NCI-H1694 treated with DMSO at 0.1 percent for 48 hours (cell line): ENCODE measurements around the gene WWOX.
A peak's percentile ranks its signal among the peaks of the same experiment; 100 is the strongest.

Source experiments
- DNase-seq: peaks from one replicate; lab custom pipeline; 2025; lab: John Stamatoyannopoulos, UW

The WWOX gene

DNA sequence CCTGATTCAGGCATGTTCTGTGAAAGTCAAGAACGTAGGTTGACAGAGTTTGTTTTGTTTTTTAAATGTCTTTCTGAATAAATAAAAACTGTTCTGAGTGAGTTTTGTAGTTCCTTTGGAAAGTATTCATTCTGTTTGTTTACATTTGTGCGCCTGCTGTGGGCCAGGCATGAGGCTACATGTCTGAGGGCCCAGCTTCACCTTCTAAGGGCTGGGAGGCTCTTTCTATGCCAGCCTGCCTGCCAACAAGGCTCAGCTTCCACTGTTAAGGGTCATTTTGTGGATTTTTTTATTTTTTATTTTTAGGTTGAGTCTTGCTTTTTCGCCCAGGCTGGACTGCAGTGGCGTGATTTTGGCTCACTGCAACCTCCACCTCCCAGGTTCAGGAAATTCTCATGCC is 6.1 kb downstream of the WWOX start:
- no peak for DNase-seq

DNA sequence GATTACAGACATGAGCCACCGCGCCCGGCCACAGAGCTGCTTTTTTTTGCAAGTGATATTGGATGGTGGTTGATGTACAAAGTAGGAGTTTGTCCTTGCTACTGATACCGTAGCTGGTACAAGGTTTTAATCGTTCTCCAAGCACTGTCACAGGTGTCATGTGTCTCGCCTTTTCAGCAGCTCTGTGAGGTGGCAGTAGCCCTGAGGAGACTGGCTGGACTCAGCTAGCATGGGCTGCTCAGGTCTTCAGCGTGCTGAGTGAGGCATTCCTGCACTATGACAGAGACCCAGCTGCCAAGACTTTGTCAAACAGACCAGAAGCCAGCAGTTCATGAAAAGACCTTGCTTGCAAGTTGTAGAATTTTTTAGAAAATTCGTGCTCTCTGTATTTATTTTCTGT is 7.2 kb downstream of the WWOX start:
- no peak for DNase-seq

DNA sequence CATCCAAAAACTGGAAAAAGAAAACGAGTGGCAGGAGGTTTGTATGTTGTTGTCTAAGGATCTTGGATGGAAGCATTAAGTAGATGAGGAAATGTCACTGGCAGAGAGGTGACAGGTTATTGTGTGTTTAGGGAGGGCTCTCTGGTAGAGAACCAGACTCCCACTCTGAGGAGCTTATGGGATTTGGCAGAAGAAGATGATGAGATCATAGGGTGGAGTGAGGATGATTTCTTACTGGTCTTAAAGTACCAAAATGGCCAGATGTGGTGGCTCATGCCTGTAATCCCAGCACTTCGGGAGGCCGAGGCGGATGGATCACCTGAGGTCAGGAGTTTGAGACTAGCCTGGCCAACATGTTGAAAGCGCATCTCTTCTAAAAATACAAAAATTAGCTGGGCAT is 9.0 kb downstream of the WWOX start:
- DNase-seq = no peak

DNA sequence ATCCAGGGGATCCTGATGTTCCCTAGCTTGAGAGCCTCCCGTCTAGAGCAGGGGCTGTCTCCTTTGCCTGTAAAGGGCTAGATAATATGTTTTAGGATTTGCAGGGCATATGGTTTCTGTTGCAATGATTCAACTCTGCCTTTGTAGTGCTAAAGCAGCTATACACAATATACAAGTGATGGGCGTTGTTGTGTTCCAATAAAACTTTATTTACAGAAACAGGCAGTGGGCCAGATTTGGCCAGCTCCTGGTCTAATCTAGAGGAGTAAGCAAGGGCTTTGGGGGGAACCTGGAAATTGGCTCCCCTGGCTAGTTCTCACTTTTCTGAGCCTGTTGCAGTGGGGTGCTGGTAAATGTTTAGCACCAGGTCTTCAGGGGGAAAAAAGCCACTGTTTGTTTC is 13.8 kb downstream of the WWOX start:
- DNase-seq = no peak

DNA sequence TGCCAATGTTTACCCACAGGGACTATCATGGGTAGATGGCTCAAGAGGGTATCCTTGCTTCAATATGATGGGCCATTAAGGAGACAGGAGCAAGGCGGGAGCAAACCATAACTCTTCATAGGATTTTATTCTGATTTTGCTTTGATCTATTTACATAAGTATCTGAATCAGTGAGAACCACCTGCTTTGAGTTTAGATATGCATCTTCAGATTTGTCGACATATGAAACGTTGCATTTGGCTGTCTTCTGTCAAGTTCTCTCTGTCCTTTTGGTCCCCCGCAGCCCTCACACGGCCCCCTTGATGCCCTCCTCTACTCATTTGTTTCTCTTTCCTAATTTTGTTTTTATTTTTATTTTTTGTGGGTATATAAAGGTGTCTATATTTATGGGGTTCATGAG is 16.2 kb downstream of the WWOX start:
- no peak for DNase-seq

DNA sequence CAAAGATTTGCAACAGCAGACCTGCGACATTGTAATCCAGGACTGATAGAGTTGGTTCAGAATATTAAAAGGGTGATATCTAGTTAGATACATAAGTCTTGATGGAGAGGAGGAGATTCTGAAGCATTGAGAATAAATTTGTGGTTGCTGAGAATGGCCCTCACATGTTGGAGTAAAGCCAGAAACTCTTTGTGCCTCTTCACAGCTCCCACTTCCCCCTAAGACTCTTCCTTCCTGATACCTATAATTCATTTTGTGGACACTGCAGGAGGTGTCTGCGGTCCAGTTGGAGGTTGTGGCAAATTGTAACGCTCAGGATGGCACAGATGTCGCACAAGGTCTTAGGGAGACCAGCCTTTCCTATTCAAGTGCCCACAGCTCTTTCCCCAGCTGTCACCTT is 17.5 kb downstream of the WWOX start:
- DNase-seq = no peak

DNA sequence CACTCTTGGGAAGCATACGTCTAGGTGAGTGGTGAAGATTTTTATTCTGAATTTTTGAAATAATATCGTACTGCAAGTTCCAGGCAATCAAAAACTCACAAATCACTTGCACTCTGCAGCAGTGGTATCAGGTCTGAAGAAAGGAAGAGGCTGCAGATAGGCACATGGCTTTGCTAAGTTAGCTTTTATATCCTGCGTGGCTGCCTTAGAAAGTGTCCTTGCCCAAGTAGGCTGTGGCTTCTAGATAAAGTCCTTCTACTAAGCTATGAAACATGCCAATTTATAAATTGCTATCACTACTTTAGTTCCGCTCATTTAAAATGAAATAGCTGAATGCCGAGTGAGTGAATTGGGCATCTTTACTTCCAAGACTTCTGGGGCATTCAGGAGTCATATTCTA is 17.9 kb downstream of the WWOX start:
- no peak for DNase-seq

DNA sequence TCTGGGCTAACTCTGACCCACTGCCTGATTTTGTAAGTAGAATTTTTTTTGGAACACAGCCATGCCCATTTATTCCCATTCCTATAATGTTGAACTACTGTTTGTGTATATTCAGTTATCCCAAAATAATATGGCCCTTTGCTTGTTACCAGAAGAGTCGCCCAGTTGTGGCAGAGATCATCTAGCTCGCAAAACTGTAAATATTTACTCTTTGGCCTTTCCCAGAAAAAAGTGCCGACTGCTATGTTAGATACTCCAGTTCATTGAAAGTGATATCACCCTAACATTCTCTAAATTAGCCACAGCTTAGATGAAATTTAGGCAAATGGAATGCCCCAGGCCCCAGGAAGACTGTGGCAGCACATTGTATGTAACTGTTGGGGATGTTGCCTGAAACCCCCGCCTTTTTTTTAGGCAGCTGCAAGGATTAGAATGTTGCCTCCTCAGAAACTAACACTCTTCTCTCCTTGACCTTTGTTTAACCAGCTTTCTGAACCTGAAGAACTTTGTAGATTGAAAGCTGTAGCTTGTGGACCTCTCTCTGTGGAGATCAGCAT is 19.1 kb downstream of the WWOX start:
- DNase-seq = no peak

DNA sequence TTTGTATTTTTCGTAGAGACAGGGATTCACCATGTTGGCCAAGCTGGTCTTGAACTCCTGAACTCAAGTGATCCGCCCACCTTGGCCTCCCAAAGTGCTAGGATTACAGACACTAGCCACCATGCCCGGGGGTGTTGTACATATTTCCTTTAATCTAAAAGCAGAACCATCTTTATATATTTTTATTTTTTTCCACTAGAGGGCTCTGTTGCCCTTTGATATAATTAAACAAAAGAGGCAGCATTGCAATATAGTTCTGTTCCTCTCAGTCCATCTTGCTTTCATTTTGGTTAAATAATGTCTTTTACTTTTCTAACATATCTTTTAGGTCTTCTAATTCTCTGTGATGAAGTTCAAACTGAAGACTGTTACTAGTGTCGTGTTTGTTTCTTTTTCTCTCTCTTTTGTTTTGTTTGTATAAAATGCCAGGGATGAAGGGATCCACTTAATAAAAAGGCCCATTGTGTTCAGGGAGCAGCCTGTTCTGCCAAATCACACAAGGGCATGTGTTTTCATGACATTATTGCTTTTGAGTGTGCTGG is 23.4 kb downstream of the WWOX start:
- peak; percentile 73 for DNase-seq

DNA sequence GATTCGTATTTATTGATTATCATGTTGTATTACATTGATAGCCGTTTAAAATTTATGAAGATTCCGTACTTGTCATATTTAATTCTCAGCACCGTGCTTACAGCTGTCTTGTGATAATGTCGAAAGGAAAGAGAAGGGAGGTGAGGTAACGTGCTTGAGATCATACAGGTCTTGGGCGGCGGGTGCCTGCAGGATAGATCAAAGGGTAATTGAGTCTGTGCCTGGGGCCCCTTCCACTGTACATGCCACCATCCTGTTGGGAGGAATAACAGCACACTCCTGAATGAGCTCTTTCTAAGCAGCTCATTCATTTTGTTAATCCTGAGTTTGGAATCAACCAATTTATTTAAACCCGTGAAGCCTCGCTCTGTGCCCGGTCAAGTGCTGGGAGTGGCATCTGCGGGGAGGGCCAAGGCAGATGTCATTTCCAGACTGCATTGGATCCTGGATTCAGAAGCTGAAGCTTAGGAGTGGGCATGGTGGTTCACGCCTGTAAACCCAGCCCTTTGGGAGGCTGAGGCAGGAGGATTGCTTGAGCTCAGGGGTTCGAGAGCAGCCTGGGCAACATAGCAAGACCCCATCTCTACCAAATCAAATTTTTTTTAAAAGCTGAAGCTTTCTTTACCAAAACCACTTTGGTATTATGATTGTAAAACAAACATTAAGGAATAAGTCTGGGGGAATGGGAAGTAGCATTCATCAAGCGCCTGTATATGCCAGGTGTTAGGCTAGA is 25.8 kb downstream of the WWOX start:
- no peak for DNase-seq

DNA sequence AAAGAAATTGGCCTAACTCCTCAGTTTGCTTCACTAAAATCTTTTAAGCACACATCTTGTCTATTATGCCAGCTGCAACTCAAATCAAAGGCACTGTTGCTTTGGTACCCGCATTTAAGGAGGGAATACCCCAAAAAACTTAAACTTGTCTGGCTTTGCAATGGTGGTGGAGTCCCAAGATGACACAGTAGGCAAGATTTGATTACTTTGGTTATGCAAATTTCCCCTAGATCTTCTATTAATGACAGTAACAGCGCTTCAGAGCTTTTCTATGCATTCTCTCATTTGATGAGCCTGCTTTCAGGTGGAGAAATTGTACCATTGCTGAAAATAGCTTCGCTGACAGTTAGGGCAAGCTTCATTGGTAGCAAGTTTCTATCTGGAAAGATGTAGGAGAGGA is 27.2 kb downstream of the WWOX start:
- DNase-seq = no peak

DNA sequence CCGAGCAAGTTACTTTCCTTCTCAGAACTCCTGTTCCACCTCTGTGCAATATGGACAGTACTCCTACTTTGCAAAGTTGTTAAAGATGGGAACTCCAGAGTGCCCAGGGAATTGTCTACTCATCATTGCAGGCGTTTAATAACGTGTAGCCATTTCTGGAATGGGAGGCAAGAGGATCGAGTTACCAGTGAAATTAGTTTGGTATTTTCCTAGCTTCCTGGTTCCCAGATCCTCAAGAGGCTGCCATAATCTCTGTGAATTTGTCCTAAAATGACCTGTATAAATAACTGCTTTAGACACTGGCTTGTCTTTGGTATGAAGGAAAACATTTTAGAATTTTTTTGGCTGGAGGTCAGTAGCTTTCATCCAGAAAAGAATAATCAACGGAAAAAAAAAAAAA is 27.7 kb downstream of the WWOX start:
- no peak for DNase-seq

DNA sequence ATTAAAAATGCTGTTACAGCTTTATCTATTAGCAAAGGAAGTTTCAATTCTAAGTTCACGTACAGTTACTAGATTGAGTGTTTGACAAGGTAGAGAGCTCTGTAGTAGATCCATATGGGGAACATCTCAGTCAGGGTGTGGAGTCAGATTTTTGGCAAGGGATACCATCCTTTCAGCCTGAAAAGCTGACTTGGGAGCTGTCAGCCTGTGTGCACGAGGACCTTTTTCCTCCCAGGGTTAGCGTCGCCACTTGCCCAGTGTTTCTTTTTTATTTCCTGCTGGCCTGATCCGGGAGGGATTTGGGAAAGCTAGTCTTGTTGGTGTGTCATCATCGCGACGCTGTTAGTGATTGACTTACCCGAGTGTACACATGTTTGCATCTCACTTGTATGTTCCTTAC is 29.5 kb downstream of the WWOX start:
- no peak for DNase-seq

DNA sequence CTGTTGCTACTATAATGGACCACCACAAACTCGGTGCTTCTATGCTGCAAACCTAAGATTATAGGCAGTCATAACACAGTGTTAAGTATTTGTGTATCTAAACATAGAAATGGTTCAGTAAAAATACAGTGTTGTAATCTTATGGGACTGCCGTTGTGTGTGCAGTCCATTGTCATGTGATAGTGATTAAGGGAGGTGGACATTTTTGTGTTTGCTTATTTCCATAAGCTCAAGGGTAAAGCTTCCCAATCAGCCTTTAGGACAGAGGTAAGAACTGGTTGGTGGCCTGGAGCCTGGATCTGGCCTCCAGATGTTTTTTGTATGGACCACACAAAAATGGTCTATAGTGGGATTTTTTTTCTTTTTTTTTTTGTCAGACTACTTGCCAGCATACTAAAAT is 29.9 kb downstream of the WWOX start:
- DNase-seq = no peak

DNA sequence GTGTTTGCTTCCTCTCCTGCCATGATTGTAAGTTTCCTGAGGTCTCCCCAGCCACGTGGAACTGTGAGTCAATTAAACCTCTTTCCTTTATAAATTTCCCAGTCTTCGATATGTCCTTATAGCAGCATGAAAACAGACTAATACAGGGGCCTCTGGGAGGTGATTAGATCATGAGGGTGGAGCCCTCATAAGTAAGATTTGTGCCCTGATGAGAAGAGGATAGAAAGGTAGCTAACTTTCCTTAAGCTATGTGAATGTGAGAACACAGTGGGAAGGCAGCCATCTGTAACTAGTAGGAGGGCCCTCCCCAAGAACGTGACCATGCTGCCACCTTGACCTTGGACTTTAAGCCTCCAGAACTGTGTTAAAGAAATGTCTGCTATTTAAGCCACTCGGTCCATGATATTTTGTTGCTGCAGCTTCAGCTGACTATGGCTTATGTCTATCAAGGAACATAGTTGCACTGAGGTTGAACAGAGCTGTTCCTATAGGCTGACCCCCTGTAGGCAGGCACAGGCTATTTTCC is 30.7 kb downstream of the WWOX start:
- no peak for DNase-seq

DNA sequence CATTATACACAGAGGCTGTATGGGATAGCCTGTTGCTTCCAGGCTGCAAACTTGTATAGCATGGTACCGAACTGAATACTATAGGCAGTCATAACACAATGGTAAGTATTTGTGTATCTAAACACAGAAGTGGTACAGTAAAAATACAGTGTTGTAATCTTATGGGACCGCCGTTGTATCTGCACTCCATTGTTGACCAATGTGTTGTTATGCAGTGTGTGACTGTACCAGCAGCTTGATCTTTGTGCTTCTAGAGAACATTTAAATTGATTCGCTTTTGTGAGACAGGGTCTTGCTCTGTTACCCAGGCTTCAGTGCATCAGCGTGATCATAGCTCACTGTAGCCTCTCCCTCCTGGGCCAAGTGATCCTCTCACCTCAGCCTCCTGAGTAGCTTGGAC is 31.5 kb downstream of the WWOX start:
- no peak for DNase-seq

DNA sequence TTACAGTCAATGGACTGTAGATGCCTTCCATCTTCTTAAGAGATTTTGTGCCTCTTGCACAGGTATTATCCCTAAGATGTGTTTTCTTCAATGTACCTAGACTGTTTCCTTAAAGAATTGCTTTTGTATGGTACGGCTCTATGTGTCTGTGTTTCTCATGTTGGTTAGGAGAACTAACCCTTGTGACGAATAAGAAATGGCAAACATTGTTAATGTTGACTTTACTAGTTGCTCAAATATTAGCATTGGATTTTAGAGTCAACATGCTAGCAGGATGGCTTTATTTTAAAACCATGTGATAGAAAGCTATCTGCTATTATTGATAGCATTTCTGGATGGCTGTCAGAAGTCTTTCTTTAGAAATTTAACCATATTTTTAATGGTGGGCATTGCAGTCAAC is 34.5 kb downstream of the WWOX start:
- no peak for DNase-seq

DNA sequence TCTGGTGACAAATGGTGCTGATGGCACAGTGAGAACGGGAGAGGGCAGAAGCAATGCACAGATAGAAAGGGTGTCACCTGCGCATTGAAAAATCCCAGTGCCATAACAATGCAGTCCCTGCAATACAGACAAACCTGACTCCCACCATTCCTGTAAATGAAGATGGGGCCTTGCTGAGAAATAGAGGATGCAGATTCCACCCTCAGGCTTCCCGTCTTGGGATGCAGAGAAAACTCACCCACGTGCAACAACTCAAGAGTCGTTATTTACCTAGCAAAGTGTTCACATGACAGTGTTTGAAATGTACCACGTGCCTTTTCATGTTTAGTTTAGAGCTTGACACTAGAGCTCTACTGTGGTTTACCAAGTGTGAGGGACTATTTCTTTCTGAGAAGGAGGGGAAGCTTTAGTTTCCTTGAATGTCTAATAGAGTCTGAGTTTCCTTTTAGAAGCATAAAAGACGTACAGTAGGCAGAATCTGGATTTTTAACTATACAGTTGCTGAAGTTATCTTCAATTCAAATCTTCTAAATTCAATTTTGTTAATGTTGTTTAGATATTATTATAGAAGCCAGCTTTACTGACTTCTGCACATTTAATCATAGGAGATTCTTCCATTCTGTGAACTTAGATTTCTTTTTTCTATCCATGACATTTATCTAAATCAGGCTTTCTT is 35.6 kb downstream of the WWOX start:
- no peak for DNase-seq

DNA sequence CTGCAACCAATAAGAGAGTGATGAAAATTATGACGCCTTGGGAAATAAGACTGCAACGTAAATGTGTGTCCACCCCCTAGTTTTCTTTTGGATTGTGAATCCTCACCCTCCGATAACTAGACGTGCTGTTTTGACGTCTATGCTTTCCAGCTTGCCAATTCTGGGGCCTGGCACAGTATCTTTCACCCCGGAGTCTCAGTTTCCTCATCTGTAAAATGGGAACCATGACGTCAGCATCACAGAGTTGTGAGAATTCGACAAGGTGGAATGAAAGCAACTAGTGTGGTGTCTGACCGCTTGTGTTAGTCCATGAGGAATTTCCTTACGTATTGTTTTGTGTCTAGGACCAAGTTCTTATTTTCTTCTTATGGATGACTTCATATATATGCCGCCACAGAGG is 37.7 kb downstream of the WWOX start:
- DNase-seq = no peak

DNA sequence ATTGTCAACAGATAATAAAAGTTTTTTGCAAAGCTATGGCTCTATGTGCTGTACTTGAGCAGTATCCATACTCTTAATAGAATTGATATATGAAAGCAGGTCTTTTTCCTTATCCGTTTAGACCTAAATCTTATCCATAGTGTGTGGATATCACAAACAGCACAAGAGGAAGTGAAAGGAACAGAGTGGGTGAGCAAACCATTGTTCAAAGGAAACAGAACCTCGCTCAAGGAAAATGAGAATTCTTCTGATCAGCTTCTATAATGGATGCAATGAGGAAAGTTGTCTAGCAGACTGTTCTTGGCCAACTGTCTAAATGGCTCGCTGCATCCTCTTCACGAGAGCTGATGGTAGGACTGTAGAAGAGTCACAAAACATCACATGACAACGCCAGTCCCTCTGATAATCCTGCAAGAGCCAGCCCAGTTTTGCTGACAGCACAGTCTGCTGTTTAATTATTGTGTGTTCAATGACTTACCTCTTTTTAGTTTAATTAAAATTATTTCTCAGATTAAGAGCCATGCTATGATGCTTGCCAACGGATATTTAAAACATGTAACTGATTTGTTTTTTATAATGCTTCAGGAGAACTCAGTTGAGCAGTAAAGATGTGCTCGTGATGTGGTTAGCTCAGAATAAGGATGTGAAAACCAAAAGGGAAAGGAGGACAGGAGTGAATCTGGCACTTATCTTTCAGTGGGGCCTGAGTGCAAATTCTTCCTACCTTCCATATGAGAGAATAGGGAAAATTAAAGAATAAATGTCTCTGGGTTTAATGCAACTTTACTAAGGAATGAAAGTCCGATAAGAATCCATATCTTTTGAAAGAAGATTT is 38.5 kb downstream of the WWOX start:
- no peak for DNase-seq

DNA sequence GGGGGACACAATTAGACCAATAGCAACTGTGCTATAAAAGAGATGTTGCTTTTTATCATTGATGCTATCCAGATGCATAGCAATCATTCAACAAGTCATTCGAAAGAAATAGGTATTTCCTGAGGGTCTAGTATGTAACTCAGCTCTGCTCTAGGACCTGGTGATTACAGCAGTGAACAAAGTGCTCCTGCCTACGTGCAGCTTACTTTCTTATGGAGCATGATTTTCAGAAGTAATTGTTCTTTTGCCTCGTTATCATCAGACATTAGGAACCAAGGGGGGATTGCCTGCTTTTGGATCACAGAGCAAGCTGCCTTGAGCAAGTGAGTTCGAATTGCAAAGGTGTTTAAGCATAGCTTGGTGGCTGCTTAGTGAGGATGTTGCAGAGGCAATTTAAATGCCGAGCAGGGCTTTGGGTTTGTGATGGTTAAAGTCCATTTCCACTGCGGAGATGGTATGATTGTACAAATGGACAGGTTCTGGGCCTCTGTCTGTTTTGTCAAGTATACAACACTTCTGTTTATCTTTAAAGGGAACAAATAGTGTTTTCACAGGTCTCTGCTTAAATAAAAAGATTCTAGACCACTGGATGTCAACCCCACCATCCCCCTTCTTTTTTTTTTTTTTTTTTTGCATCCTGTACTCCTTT is 41.5 kb downstream of the WWOX start:
- DNase-seq = no peak

DNA sequence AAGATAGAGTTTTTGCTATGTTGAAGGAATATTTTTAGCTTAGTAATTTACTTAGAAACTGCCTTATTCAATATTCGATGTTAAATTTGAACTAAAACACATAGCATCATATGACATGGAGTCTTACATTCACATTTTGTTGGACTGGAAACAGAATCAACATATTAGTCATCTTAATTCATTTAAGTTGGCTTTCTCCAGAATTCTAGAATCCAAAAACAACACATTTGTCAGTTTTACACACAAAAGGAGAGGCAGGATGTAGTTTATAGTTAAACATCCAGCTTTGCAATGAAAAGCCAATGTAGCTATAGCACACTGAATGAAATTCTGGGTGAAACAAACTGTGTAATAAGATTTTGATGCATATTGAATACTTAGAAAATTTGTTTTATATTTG is 43.3 kb downstream of the WWOX start:
- DNase-seq = no peak
